MM.1S (cell line): Measurements from ENCODE around the gene SLC6A19.
"Not testable (repeated sequence)": the region's sequence is repeated elsewhere in the genome, so short reads cannot be mapped to it uniquely, and the experiment has no call there.

Experiments used
- DNase-seq: peaks from one replicate; pipeline ENCODE4 v3.0.0-alpha.2; 2015
- H2AFZ ChIP-seq: fragments of 300-600 bp; sonication (generic); 2 replicates; pipeline ENCODE4 v1.6.0; 2016; ENCODE audit warnings: antibody characterized with exemption, low read length
- H3F3A ChIP-seq: fragments of 300-600 bp; sonication (generic); 2 replicates; pipeline ENCODE4 v1.6.1; 2016; ENCODE audit warnings: mild to moderate bottlenecking, antibody characterized with exemption, low read length, moderate library complexity, mixed read lengths; ENCODE audit not compliant: insufficient read depth
- H3K27ac ChIP-seq: fragments of 300-600 bp; sonication (generic); 2 replicates; pipeline ENCODE4 v1.5.1; 2016; ENCODE audit warnings: mild to moderate bottlenecking, low read length
- H3K27me3 ChIP-seq: fragments of 300-600 bp; sonication (generic); replicated peaks from 2 replicates; pipeline ENCODE4 v1.6.0; 2016; ENCODE audit warnings: low read length; ENCODE audit not compliant: insufficient read depth
- H3K36me3 ChIP-seq: fragments of 300-600 bp; sonication (generic); replicated peaks from 2 replicates; pipeline ENCODE4 v1.6.1; 2016; ENCODE audit warnings: mild to moderate bottlenecking, low read length, mixed read lengths; ENCODE audit not compliant: insufficient read depth
- H3K4me1 ChIP-seq: fragments of 300-600 bp; sonication (generic); 2 replicates; pipeline ENCODE4 v1.6.1; 2016; ENCODE audit warnings: low read length, mixed read lengths
- H3K4me2 ChIP-seq: fragments of 300-600 bp; sonication (generic); 2 replicates; pipeline ENCODE4 v1.6.0; 2016; ENCODE audit warnings: low read depth, low read length
- H3K4me3 ChIP-seq: fragments of 300-600 bp; sonication (generic); 2 replicates; pipeline ENCODE4 v1.5.1; 2016; ENCODE audit warnings: low read length, mixed read lengths
- H3K79me2 ChIP-seq: fragments of 300-600 bp; sonication (generic); 2 replicates; pipeline ENCODE4 v1.6.1; 2016; ENCODE audit warnings: mixed run types, low read length, mixed read lengths
- H3K9ac ChIP-seq: fragments of 300-600 bp; sonication (generic); 2 replicates; pipeline ENCODE4 v1.6.1; 2016; ENCODE audit warnings: low read length, mixed read lengths
- H3K9me2 ChIP-seq: fragments of 300-600 bp; sonication (generic); replicated peaks from 2 replicates; pipeline ENCODE4 v1.6.1; 2016; ENCODE audit warnings: mild to moderate bottlenecking, low read length, mixed read lengths; ENCODE audit not compliant: insufficient read depth
- H3K9me3 ChIP-seq: fragments of 300-600 bp; sonication (generic); replicated peaks from 2 replicates; pipeline ENCODE4 v1.6.1; 2016; ENCODE audit warnings: mild to moderate bottlenecking, low read length, mixed read lengths; ENCODE audit not compliant: insufficient read depth
- H4K20me1 ChIP-seq: fragments of 300-600 bp; sonication (generic); 2 replicates; pipeline ENCODE4 v1.6.1; 2016; ENCODE audit warnings: mild to moderate bottlenecking, low read length, moderate library complexity, mixed read lengths; ENCODE audit not compliant: insufficient read depth
- CTCF ChIP-seq: fragments of 300-600 bp; sonication (generic); IDR thresholded peaks from 2 replicates; pipeline ENCODE4 v1.5.1; 2016; ENCODE audit warnings: antibody characterized with exemption, low read length, mixed read lengths
- EZH2 ChIP-seq: fragments of 300-600 bp; sonication (generic); optimal IDR thresholded peaks from 2 replicates; pipeline ENCODE3; 2017; ENCODE audit warnings: low read depth, mild to moderate bottlenecking, antibody characterized with exemption, low read length, mixed read lengths
- EZH2phosphoT487 ChIP-seq: fragments of 300-600 bp; sonication (generic); IDR thresholded peaks from 2 replicates; pipeline ENCODE4 v1.6.1; 2018; ENCODE audit warnings: antibody characterized with exemption, low read length

Gene SLC6A19

DNA sequence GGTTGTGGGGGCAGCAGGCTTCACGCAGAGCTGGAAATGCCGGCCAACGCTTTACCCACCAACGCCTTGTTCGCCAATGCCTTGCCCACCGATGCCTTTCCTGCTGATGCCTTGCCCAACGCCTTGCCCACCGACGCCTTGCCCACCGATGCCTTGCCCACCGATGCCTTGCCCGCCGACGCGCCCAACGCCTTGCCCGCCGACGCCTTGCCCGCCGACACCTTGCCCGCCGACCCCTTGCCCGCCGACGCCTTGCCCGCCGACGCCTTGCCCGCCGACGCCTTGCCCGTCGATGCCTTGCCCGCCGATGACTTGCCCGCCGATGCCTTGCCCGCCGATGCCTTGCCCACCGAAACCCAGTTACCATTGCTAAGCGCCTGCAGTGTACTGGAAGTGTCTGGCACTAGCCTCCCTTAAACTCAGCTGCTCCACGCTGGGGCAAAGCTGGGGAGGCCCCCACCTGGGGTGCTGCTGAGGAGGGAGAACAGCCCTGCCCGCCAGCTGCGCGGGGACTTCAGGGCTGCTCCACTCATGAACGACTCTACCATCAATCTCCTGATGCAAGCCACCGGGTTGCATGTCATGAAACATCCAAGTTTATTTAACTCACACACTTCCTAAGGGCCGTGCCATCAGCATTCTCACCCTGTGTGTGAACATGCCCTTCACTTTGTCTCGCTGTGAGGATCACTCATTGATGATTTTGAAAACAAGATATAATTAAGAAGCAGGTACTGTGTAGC lies 25.6 kb downstream of the SLC6A19 start:
- no peaks in the 10 kb centered on the region for H3K4me1 ChIP-seq
- no peak overlapping the region for H3K4me3 ChIP-seq
- H4K20me1 ChIP-seq: no peaks in the 10 kb centered on the region
- no peak overlapping the region for H2AFZ ChIP-seq
- no peak overlapping the region for H3K9ac ChIP-seq
- no peaks in the 10 kb centered on the region for H3K9me2 ChIP-seq
- H3K36me3 ChIP-seq: no peaks in the 10 kb centered on the region
- no peaks in the 10 kb centered on the region for H3F3A ChIP-seq
- no peaks in the 10 kb centered on the region for H3K79me2 ChIP-seq
- H3K27me3 ChIP-seq: no peaks in the 10 kb centered on the region
- H3K27ac ChIP-seq: no peak overlapping the region
- H3K4me2 ChIP-seq: no peak overlapping the region
- no peak for DNase-seq
- no peaks in the 10 kb centered on the region for H3K9me3 ChIP-seq
- TF ChIP-seq EZH2phosphoT487: no peak
- TF ChIP-seq EZH2: no peak
- TF ChIP-seq CTCF: no peak

GRCh38 chr5:1227667-1228066 lies 26.3 kb downstream of the SLC6A19 start:
- Histone ChIP-seq H3F3A (no peaks in the 10 kb centered on the region), H3K36me3 (no peaks in the 10 kb centered on the region), H3K9me3 (no peaks in the 10 kb centered on the region), H3K27me3 (no peaks in the 10 kb centered on the region), H2AFZ (no peak overlapping the region), H3K4me1 (no peaks in the 10 kb centered on the region), H3K79me2 (no peaks in the 10 kb centered on the region), H3K27ac (no peak overlapping the region), H3K4me3 (no peak overlapping the region), H3K9me2 (no peaks in the 10 kb centered on the region), H3K4me2 (no peak overlapping the region), H4K20me1 (no peaks in the 10 kb centered on the region), H3K9ac (no peak overlapping the region)
- no peak for DNase-seq
- TF ChIP-seq EZH2 (no peak), EZH2phosphoT487 (no peak), CTCF (no peak)

DNA sequence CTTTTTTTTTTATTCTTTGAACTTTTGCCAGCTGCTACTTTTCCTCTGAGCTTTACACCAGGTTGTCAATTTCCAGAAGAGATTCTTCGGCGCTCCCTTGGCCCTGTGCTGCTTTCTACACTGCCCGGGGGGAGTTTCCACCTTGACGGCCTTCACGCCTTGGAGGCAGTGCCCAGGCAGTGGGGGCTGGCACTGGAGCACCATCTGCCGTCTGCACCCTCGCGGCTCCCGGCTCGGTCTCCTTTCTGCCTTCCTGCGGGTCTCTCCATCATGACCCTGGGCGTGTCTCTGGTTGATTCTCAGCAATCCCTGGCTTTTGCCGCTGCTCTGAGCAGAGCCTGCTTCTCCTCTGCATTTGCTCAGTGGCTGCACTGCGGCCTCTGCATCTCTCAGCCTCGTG lies 26.7 kb downstream of the SLC6A19 start:
- Histone ChIP-seq H3K4me2 (no peak overlapping the region), H3K4me3 (no peak overlapping the region), H3K9ac (no peak overlapping the region), H3K27ac (no peak overlapping the region), H3K9me3 (no peaks in the 10 kb centered on the region), H2AFZ (no peak overlapping the region), H3K27me3 (no peaks in the 10 kb centered on the region), H3K79me2 (no peaks in the 10 kb centered on the region), H4K20me1 (no peaks in the 10 kb centered on the region), H3K9me2 (no peaks in the 10 kb centered on the region), H3K4me1 (no peaks in the 10 kb centered on the region), H3F3A (no peaks in the 10 kb centered on the region), H3K36me3 (no peaks in the 10 kb centered on the region)
- no peak for DNase-seq
- no peak for TF ChIP-seq EZH2phosphoT487
- TF ChIP-seq EZH2: no peak
- no peak for TF ChIP-seq CTCF

- not testable (repeated sequence) for H3K27me3 ChIP-seq, DNase-seq, H3K4me1 ChIP-seq, H3K36me3 ChIP-seq, H3K79me2 ChIP-seq, H3K9me2 ChIP-seq, H3K9me3 ChIP-seq, H3K4me2 ChIP-seq, H4K20me1 ChIP-seq, H3K27ac ChIP-seq, H3K9ac ChIP-seq, H2AFZ ChIP-seq, H3K4me3 ChIP-seq, H3F3A ChIP-seq
Observed at GRCh38 chr5:1229023-1229422, 27.6 kb downstream of the SLC6A19 start.
